Panc1 (cell line): ENCODE results near the gene NDNF. TPM values are rescaled to one million over a fixed set of nuclear protein-coding genes. Genes with fewer than 3 reads are reported as not detected.

Experiments
- ATAC-seq: fragments of 200-7000 bp; cut with Tn5 transposase; 2 replicates; pipeline ENCODE4 v1.9.1; 2020; ENCODE audit warnings: mild to moderate bottlenecking, moderate library complexity
- BruUV-seq: library from RNA; stranded (reverse); fragments of 400-500 nt; replicated peaks from 2 replicates; lab custom pipeline; 2021; lab: Mats Ljungman, UMichigan
- CTCF ChIA-PET: fragments of 300-600 bp; sonication (Branson Sonifier 250); formaldehyde crosslinking; loops from one replicate; lab custom pipeline; 2022; ENCODE audit warnings: antibody characterized with exemption; lab: Charles Lee
- POLR2A ChIA-PET: fragments of 300-600 bp; sonication (Branson Sonifier 250); formaldehyde crosslinking; loops from one replicate; lab custom pipeline; 2022; ENCODE audit warnings: antibody characterized with exemption; lab: Charles Lee
- DNase-seq: peaks from one replicate; pipeline ENCODE4 v3.0.0-alpha.2; 2010; ENCODE audit warnings: low read depth, low spot score
- H3K27ac ChIP-seq: 2 replicates; pipeline ENCODE4 v1.5.1; 2011; ENCODE audit warnings: mild to moderate bottlenecking, low read length, inconsistent platforms
- H3K27me3 ChIP-seq: fragments of 200-500 bp; sonication (Bioruptor generic); 2 replicates; pipeline ENCODE4 v1.6.0; 2014; ENCODE audit warnings: low read length, inconsistent platforms; ENCODE audit not compliant: control insufficient read depth, insufficient read depth
- H3K36me3 ChIP-seq: fragments of 200-500 bp; sonication (Bioruptor generic); 2 replicates; pipeline ENCODE4 v1.5.1; 2014; ENCODE audit warnings: inconsistent platforms, mild to moderate bottlenecking, low read length, moderate library complexity; ENCODE audit not compliant: control insufficient read depth, insufficient read depth
- H3K4me1 ChIP-seq: 2 replicates; pipeline ENCODE4 v1.5.1; 2011; ENCODE audit warnings: inconsistent platforms, mild to moderate bottlenecking, low read length, moderate library complexity; ENCODE audit not compliant: control insufficient read depth, insufficient read depth
- H3K4me3 ChIP-seq, 2 experiments: 2 replicates each; pipeline ENCODE4 v1.5.1; 2011 to 2012; ENCODE audit warnings: low read depth in 2 of 2, low read length in 2 of 2, mild to moderate bottlenecking in 2 of 2, inconsistent platforms in 1 of 2, moderate library complexity in 1 of 2
- H3K9me3 ChIP-seq: fragments of 200-500 bp; sonication (Bioruptor generic); 2 replicates; pipeline ENCODE4 v1.5.1; 2014; ENCODE audit warnings: low read depth, mild to moderate bottlenecking, inconsistent platforms, low read length, moderate library complexity; ENCODE audit not compliant: control insufficient read depth, insufficient read depth
- POLR2AphosphoS5 ChIP-seq: IDR thresholded peaks from 2 replicates; pipeline ENCODE4 v1.6.1; 2012; ENCODE audit warnings: mild to moderate bottlenecking, low read depth, low read length, moderate library complexity
- REST ChIP-seq, 2 experiments: IDR thresholded peaks; 2 replicates each; pipeline ENCODE4 v1.6.1; 2011 to 2012; ENCODE audit warnings: low read depth in 2 of 2, control low read depth in 1 of 2, low read length in 1 of 2, mild to moderate bottlenecking in 1 of 2, moderate library complexity in 1 of 2; ENCODE audit not compliant: insufficient read depth in 1 of 2
- SIN3A ChIP-seq: IDR thresholded peaks from 2 replicates; pipeline ENCODE4 v1.6.1; 2012; ENCODE audit warnings: low read depth, mild to moderate bottlenecking, low read length, moderate library complexity, borderline replicate concordance; ENCODE audit not compliant: insufficient read depth
- TCF7L2 ChIP-seq: IDR thresholded peaks from 2 replicates; pipeline ENCODE4 v1.6.1; 2011; ENCODE audit warnings: mild to moderate bottlenecking, low read depth, low read length, inconsistent platforms
- in situ Hi-C: cut with HindIII; loops from 2 replicates; pipeline ENCODE4 v1.10.0; 2016; ENCODE audit warnings: low sequenced_read_pairs, low pct_unique_long_range_greater_than_20kb
- intact Hi-C: fragments of 100-400 bp; cut with micrococcal nuclease; formaldehyde crosslinking; loops from one replicate; pipeline ENCODE4 v1.10.0; 2022; ENCODE audit not compliant: unreplicated experiment
- total RNA-seq: library from RNA; stranded (reverse); gene quantifications from one replicate; pipeline ENCODE4 v1.2.1, GENCODE V29; 2021; ENCODE audit not compliant: unreplicated experiment
- TF ChIP-seq, protein P1 (sequence below): fragments of 450-650 bp; IDR thresholded peaks from 2 replicates; pipeline ENCODE4 v1.5.1; 2017; ENCODE audit warnings: mild to moderate bottlenecking

NDNF gene
- total RNA-seq, 1 experiment from 2014 or later, result 0.10 TPM

GRCh38 chr4:121025540-121025939 is 46.8 kb downstream of the NDNF start:
- H3K9me3 ChIP-seq, result no peaks in the 10 kb centered on the region
- no peaks in the 10 kb centered on the region for H3K36me3 ChIP-seq
- POLR2A ChIA-PET, result no interaction called here
- no TSS peak for BruUV-seq
- H3K4me1 ChIP-seq, result no peaks in the 10 kb centered on the region
- no peak overlapping the region for H3K27ac ChIP-seq
- H3K4me3 ChIP-seq, result no peak overlapping the region
- no peak for TF ChIP-seq POLR2AphosphoS5
- no peak for TF ChIP-seq REST (IDR thresholded peaks at IDR 0.05; ENCODE audit: insufficient read depth in 1 of 2, low read depth in 2 of 2, low read length in 1 of 2)
- TF ChIP-seq SIN3A, result no peak
- TF ChIP-seq, protein P1, sequence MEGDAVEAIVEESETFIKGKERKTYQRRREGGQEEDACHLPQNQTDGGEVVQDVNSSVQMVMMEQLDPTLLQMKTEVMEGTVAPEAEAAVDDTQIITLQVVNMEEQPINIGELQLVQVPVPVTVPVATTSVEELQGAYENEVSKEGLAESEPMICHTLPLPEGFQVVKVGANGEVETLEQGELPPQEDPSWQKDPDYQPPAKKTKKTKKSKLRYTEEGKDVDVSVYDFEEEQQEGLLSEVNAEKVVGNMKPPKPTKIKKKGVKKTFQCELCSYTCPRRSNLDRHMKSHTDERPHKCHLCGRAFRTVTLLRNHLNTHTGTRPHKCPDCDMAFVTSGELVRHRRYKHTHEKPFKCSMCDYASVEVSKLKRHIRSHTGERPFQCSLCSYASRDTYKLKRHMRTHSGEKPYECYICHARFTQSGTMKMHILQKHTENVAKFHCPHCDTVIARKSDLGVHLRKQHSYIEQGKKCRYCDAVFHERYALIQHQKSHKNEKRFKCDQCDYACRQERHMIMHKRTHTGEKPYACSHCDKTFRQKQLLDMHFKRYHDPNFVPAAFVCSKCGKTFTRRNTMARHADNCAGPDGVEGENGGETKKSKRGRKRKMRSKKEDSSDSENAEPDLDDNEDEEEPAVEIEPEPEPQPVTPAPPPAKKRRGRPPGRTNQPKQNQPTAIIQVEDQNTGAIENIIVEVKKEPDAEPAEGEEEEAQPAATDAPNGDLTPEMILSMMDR, result no peak
- TF ChIP-seq TCF7L2, result no peak
- DNase-seq, result no peak
- intact Hi-C loops (no loop called here), in situ Hi-C loops (no loop called here)
- CTCF ChIA-PET, result no interaction called here
- no peaks in the 10 kb centered on the region for H3K27me3 ChIP-seq
- no peak for ATAC-seq

DNA sequence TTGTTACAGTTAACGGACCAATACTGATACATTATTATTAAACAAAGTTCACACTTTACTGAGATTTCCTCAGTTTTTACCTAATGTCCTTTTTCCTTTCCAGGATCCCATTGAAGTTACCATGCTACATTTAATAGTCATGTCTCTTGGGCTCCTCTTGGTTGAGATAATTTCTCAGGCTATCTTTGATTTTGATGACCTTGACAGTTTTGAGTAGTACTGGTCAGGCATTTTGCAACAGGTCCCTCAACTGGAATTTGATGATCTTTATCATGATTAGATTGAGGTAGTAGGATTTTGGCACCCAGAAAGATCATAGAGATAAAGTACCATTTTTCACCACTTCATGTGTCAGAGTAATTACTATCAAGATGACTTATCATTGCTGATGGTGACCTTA is 53.8 kb downstream of the NDNF start:
- no peak for TF ChIP-seq TCF7L2
- TF ChIP-seq, protein P1, result no peak
- no peak for TF ChIP-seq SIN3A
- no peak for TF ChIP-seq REST (IDR thresholded peaks at IDR 0.05; ENCODE audit: insufficient read depth in 1 of 2, low read depth in 2 of 2, low read length in 1 of 2)
- no peak for TF ChIP-seq POLR2AphosphoS5
- ATAC-seq, result no peak
- intact Hi-C loops, result no loop called here
- H3K4me3 ChIP-seq, result no peak overlapping the region
- H3K27me3 ChIP-seq, result no peaks in the 10 kb centered on the region
- in situ Hi-C loops, result no loop called here
- POLR2A ChIA-PET, result no interaction called here
- no peaks in the 10 kb centered on the region for H3K9me3 ChIP-seq
- no peaks in the 10 kb centered on the region for H3K4me1 ChIP-seq
- no peak overlapping the region for H3K27ac ChIP-seq
- no TSS peak for BruUV-seq
- CTCF ChIA-PET, result no interaction called here
- H3K36me3 ChIP-seq, result no peaks in the 10 kb centered on the region
- no peak for DNase-seq
